Muscle layer of colon (tissue), 2 donors: ENCODE measurements around the gene DOCK1.
A peak's percentile ranks its signal among the peaks of the same experiment; 100 is the strongest.

Source experiments
- H3K27ac ChIP-seq: one replicate; pipeline ENCODE4 v1.7.0; 2013; ENCODE audit warnings: low read depth, mild to moderate bottlenecking, low read length, moderate library complexity
- H3K27me3 ChIP-seq, 2 donors: one replicate each; pipeline ENCODE4 v1.7.0; 2013; ENCODE audit warnings: low read length in 2 of 2, mild to moderate bottlenecking in 2 of 2; ENCODE audit not compliant: insufficient read depth in 2 of 2, control insufficient read depth in 1 of 2
- H3K36me3 ChIP-seq: one replicate; pipeline ENCODE4 v1.7.0; 2013; ENCODE audit warnings: mild to moderate bottlenecking, low read length; ENCODE audit not compliant: insufficient read depth
- H3K4me1 ChIP-seq: one replicate; pipeline ENCODE4 v1.7.0; 2013; ENCODE audit warnings: mild to moderate bottlenecking, low read length; ENCODE audit not compliant: insufficient read depth
- H3K4me3 ChIP-seq, 2 donors: one replicate each; pipeline ENCODE4 v1.7.0; 2013; ENCODE audit warnings: low read length in 2 of 2, low read depth in 1 of 2, mild to moderate bottlenecking in 1 of 2, moderate library complexity in 1 of 2
- H3K9ac ChIP-seq: one replicate; pipeline ENCODE4 v1.7.0; 2013; ENCODE audit warnings: low read length
- H3K9me3 ChIP-seq: one replicate; pipeline ENCODE4 v1.7.0; 2013; ENCODE audit warnings: mild to moderate bottlenecking, low read length
- donor health status: abdominal sarcoma.
- donor health status: Adenocarcinoma of cecum.

DOCK1 gene

DNA sequence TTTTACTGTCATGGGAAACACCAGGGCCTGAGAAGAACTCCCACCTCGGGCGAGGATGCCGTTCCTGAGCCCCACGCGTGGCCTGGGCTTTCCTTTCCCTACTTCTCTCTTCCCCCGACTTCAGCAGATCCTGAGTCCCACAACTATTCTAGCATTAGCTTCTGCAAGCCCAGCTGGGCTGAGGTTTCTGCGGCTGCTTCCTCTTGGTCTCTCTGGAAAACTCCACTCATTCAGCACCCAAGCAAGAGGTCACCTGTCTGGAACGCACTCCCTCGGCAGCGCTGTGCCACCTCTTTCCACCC, 761 bp upstream of the DOCK1 start:
- Histone ChIP-seq H3K9me3 (no peaks in the 10 kb centered on the region), H3K9ac (no peak overlapping the region), H3K27ac (no peak overlapping the region)

GRCh38 chr10:126905776-126906703, 812 bp downstream of the DOCK1 start:
- H3K9me3 ChIP-seq = no peaks in the 10 kb centered on the region
- peak overlapping the region; percentile 62 for H3K27ac ChIP-seq
- no peaks in the 10 kb centered on the region for H3K27me3 ChIP-seq
- H3K9ac ChIP-seq = peak overlapping the region; percentile 15
- no peaks in the 10 kb centered on the region for H3K36me3 ChIP-seq
- peaks cover 24% of the 10 kb centered on the region for H3K4me1 ChIP-seq
- peak overlapping the region; percentile 45 to 63 for H3K4me3 ChIP-seq

More for the DNA sequence above, 761 bp upstream of the DOCK1 start:
- peaks cover 18% of the 10 kb centered on the region for H3K4me1 ChIP-seq
- no peaks in the 10 kb centered on the region for H3K27me3 ChIP-seq
- no peaks in the 10 kb centered on the region for H3K36me3 ChIP-seq
- peak overlapping the region; percentile 70 to 72 for H3K4me3 ChIP-seq

GRCh38 chr10:126906704-126907422, 1.6 kb downstream of the DOCK1 start:
- Histone ChIP-seq H3K4me1 (peaks cover 26% of the 10 kb centered on the region), H3K27me3 (no peaks in the 10 kb centered on the region), H3K4me3 (peak overlapping the region in 1 of 2 donors; percentile 45), H3K9me3 (no peaks in the 10 kb centered on the region), H3K9ac (peak overlapping the region; percentile 15), H3K36me3 (no peaks in the 10 kb centered on the region), H3K27ac (peak overlapping the region; percentile 62)

DNA sequence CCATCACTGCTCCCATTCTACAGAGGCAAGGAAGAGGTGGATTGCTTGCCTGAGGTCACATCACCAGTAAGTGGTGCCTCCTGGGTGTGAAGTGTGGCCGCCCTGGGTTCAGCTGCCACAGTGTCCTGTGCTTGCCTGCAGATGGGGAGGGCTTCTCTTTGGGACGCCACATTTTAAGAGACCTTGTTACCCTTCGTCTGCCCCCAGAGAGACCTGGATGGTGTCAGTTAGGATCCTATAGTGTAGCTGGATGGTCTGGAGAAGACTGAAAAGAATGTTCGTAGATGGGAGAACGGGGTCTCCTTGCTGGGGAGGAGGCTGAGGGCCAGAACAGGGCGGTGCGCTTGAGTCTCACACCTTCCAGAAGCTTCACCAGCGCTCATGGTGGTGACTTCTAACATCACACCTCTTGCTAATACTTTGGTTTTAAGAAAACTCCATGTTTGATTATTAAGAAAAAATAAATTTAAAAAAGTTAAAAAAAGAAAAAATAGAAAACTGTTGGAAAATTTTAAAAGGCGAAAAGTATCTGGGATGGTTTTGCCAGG, 2.3 kb downstream of the DOCK1 start:
- Histone ChIP-seq H3K27ac (no peak overlapping the region), H3K4me1 (peaks cover 26% of the 10 kb centered on the region)

GRCh38 chr10:126908225-126908624, 3.0 kb downstream of the DOCK1 start:
- H3K27ac ChIP-seq = no peak overlapping the region
- H3K4me3 ChIP-seq = no peak overlapping the region
- H3K36me3 ChIP-seq = no peaks in the 10 kb centered on the region
- H3K9ac ChIP-seq = no peak overlapping the region
- no peaks in the 10 kb centered on the region for H3K9me3 ChIP-seq
- H3K4me1 ChIP-seq = peaks cover 26% of the 10 kb centered on the region
- no peaks in the 10 kb centered on the region for H3K27me3 ChIP-seq

More for the DNA sequence above, 2.3 kb downstream of the DOCK1 start:
- Histone ChIP-seq H3K36me3 (no peaks in the 10 kb centered on the region), H3K27me3 (no peaks in the 10 kb centered on the region), H3K9ac (no peak overlapping the region), H3K4me3 (no peak overlapping the region), H3K9me3 (no peaks in the 10 kb centered on the region)

GRCh38 chr10:126908729-126909128, 3.5 kb downstream of the DOCK1 start:
- H3K4me3 ChIP-seq = no peak overlapping the region
- H3K9ac ChIP-seq = no peak overlapping the region
- no peaks in the 10 kb centered on the region for H3K9me3 ChIP-seq
- H3K27ac ChIP-seq = no peak overlapping the region
- no peaks in the 10 kb centered on the region for H3K36me3 ChIP-seq
- H3K27me3 ChIP-seq = no peaks in the 10 kb centered on the region
- H3K4me1 ChIP-seq = peaks cover 26% of the 10 kb centered on the region

GRCh38 chr10:126909147-126909546, 3.9 kb downstream of the DOCK1 start:
- H3K36me3 ChIP-seq = no peaks in the 10 kb centered on the region
- H3K9me3 ChIP-seq = no peaks in the 10 kb centered on the region
- H3K4me1 ChIP-seq = peaks cover 25% of the 10 kb centered on the region
- H3K9ac ChIP-seq = no peak overlapping the region
- no peak overlapping the region for H3K27ac ChIP-seq
- no peak overlapping the region for H3K4me3 ChIP-seq
- H3K27me3 ChIP-seq = no peaks in the 10 kb centered on the region

DNA sequence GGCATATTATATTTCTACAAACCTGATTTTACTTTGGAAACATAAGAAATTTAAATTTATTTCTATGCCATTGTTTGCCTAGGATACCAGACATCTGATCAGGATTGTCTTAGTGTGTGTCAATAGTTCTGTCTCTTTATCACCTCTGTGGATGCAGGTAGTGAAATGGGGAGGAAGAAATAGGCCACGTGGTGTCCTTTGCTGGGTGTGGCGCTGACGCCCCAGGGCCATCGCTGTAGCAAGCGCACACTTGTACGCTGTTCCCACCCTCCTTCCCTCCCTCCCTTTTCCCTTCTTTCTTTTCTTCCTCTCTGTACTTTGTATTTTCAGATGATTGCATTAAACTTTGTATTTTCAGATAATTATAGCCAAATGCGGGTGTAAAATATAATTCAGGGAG, 5.0 kb downstream of the DOCK1 start:
- peaks cover 18% of the 10 kb centered on the region for H3K4me1 ChIP-seq
- H3K9ac ChIP-seq = no peak overlapping the region
- H3K27me3 ChIP-seq = no peaks in the 10 kb centered on the region
- H3K27ac ChIP-seq = no peak overlapping the region
- H3K9me3 ChIP-seq = no peaks in the 10 kb centered on the region
- no peak overlapping the region for H3K4me3 ChIP-seq
- no peaks in the 10 kb centered on the region for H3K36me3 ChIP-seq

DNA sequence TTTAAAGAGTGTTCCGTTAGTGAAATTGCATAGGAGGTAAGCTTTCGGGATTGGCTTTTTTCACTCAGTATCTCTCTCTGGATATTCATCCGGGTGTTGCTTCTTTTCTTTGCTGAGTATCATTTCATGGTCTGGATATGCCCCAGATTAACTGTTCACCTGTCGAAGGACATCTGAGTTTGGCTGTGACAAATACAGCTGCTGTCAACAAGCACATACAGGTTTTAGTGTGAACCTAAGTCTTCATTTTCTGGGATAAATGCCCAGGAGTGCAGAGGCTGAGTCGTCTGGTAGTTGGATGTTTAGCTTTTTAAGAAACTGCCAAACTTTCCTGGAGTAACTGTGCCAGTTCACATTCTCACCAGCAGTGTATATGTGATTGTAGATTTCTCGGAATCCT, 5.6 kb downstream of the DOCK1 start:
- Histone ChIP-seq H3K9me3 (no peaks in the 10 kb centered on the region), H3K4me1 (peaks cover 18% of the 10 kb centered on the region), H3K36me3 (no peaks in the 10 kb centered on the region), H3K9ac (no peak overlapping the region), H3K27ac (no peak overlapping the region), H3K4me3 (peak overlapping the region in 1 of 2 donors; percentile 5), H3K27me3 (no peaks in the 10 kb centered on the region)

GRCh38 chr10:126911301-126911700, 6.1 kb downstream of the DOCK1 start:
- no peaks in the 10 kb centered on the region for H3K27me3 ChIP-seq
- no peaks in the 10 kb centered on the region for H3K9me3 ChIP-seq
- H3K4me1 ChIP-seq = peaks cover 18% of the 10 kb centered on the region
- H3K36me3 ChIP-seq = no peaks in the 10 kb centered on the region
- H3K9ac ChIP-seq = no peak overlapping the region
- H3K4me3 ChIP-seq = no peak overlapping the region
- no peak overlapping the region for H3K27ac ChIP-seq

- Histone ChIP-seq H3K27ac (no peak overlapping the region), H3K4me1 (peaks cover 8% of the 10 kb centered on the region), H3K36me3 (no peaks in the 10 kb centered on the region), H3K9me3 (no peaks in the 10 kb centered on the region), H3K9ac (no peak overlapping the region), H3K4me3 (no peak overlapping the region), H3K27me3 (no peaks in the 10 kb centered on the region)
Observed at GRCh38 chr10:126913316-126913715, 8.1 kb downstream of the DOCK1 start.
